GM21717 (cell line): ENCODE results near the gene BLMH.

Source experiments
- ATAC-seq: cut with Tn5 transposase; IDR thresholded peaks from one replicate; pipeline ENCODE4 v1.9.1; 2021; ENCODE audit warnings: mild to moderate bottlenecking, moderate library complexity; ENCODE audit not compliant: unreplicated experiment

BLMH gene

DNA sequence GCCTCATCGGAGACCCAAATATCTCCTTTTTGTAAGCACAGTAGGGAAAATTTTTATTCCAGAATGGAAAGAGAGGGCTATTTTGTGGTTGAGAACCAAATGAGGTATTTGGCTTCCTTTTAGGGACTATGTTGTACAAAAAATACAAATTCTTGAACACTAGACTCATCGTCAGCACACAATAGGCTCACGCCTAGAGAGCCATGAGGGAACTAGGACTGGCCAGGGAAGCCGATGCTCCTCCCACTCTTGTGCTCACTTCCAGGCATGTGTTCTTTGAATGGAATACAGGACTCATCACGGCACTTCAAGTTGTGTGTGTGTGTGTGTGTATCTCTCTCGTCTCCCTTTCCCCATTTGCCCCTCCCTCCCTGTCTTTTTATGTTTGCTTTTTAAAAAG is 17.8 kb upstream of the BLMH start:
- ATAC-seq = no peak

DNA sequence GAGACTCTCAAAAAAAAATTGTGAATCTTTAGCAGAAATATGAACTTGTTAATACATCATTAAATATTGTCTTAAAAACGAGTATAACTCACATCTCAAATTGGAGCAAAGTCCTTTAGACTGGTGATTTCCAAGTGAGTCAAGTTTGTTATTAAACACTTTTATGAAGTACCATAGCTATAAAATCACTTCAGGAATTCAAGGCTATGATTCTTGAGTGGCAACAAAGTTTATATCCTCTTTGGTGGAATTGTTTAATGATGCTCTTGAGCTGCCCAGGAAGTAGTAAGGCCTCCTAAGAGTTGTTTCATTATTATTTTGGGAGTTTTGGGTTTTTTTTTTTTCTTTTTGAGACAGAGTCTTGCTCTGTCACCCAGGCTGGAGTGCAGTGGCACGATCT is 16.7 kb upstream of the BLMH start:
- ATAC-seq = no peak

DNA sequence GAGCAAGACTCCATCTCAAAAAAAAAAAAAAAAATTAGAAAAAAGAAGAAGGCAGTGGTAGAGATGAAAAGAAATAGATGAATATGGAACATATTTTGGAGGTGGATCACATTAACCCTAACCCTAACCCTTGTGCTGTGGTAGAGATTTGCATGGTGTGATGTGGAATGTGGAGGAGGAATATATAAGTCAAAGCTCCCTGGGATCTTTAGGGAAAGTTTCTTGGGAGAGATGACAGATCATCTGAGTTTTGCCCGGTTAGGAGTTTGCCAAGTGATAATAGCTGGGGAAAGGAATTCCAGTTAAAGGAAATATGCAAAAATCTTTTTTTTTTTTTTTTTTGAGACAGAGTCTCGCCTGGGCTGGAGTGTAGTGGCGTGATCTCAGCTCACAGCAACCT is 13.0 kb upstream of the BLMH start:
- ATAC-seq = no peak

- ATAC-seq = no peak
These were observed 10.5 kb upstream of the BLMH start for GRCh38 chr17:30302241-30302640.

DNA sequence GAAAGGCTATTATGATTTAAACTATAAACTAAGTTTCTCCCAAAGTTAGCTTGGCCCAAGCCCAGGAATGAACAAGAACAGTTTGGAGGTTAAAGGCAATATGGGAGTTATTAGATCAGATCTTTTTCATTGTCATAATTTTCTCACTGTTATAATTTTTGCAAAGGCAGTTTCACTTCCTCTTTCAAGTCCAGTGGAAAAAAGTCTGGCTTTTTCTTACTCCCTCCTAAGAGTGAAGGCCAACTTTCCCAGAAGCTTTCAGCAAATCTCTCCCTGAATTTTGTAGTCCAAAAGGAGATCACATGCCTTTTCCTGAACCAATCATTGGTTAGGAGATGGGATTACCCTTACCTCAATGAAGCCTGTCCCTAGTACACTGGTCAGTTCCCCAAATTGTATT is 9.1 kb upstream of the BLMH start:
- ATAC-seq = no peak

DNA sequence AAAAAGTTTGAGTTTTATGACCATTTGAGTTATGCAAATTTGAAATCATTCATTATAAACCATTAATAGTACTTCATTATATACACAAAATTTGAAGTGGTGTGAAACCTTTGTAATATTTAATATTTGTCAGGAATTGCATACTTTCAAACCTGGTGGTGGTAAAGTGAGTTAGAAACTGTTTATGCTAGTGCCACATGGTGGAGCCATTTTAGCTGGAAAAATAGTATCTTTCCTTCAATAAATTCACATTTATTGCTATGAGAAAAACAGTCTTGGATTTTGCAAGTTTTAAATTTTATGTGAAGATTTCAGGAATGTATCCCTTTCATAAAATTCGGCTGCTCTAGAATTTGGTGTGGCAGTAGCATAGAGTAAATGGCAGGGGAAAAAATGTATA is 7.3 kb upstream of the BLMH start:
- no peak for ATAC-seq

DNA sequence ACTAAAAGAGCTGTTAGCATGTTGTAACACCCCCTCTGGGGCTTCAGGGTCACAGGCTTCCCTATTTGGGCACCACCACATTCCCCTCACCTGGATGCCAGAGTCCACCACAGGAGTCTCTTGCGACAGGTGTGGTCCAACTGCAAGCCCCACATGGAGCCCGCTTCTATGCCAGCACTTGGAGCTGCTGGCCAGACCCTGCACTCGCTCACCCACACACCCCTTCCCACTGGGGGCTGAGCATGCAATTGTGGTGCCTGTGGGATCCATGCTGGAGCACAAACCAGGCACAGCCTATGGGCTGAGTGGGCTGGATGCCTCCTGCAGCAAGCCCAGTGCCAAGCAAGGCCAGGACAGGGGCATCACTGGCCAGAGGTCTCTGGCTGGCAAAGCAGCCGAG is 6.0 kb upstream of the BLMH start:
- no peak for ATAC-seq

- ATAC-seq = no peak
These were observed 4.8 kb upstream of the BLMH start for GRCh38 chr17:30296499-30297080.

DNA sequence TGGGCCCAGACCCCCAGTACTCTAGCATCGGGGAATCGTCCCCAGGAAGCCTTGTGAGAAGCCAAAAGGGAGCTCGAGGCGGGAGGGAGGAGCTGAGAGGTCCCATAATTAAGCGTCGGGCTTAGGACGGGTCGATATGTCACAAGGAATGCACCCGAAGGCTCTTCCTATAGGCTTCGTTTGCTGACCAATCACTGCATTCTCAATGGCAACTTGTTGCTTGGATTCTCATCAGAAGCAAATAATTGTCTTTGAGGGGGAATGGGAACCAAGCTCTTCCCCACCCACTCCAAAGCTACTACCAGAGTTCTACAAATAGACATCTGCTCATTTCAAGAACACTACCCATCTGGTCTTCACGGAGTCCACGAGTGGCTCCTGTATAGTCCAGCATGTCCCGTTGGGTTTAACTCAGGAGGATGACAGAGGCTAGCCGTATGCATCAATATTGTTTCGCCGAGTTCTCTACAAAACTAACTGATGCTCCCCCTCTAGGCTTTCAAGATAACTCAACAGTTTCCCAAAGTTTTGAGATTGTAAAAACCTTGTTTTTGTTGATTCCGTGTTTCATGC is 628 bp upstream of the BLMH start:
- no peak for ATAC-seq

GRCh38 chr17:30290696-30291542 is 825 bp downstream of the BLMH start:
- no peak for ATAC-seq

- ATAC-seq = no peak
These were observed 1.7 kb downstream of the BLMH start for GRCh38 chr17:30290077-30290476.

- no peak for ATAC-seq
These were observed 12.6 kb downstream of the BLMH start for GRCh38 chr17:30279156-30279555.

- ATAC-seq = no peak
These were observed 13.7 kb downstream of the BLMH start for GRCh38 chr17:30278032-30278431.

- ATAC-seq = no peak
These were observed 15.8 kb downstream of the BLMH start for GRCh38 chr17:30275911-30276310.

DNA sequence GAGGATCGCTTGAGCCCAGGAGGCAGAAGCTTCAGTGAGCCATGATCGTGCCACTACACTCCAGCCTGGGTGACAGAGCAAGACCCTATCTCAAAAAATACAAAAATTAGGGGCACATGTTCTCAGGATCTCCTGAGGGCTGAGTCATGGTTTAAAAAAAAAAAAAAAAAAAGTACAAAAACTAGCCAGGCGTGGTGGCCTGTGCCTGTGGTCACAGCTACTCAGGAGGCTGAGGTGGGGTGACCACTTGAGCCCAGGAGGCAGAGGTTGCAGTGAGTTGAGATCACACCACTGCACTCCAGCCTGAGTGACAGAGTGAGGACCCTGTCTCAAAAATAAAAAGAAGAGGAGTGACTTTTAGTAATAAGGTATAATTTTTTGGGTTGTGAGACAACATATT is 16.9 kb downstream of the BLMH start:
- ATAC-seq = no peak

GRCh38 chr17:30273373-30273772 is 18.4 kb downstream of the BLMH start:
- no peak for ATAC-seq

GRCh38 chr17:30271102-30271501 is 20.6 kb downstream of the BLMH start:
- no peak for ATAC-seq

DNA sequence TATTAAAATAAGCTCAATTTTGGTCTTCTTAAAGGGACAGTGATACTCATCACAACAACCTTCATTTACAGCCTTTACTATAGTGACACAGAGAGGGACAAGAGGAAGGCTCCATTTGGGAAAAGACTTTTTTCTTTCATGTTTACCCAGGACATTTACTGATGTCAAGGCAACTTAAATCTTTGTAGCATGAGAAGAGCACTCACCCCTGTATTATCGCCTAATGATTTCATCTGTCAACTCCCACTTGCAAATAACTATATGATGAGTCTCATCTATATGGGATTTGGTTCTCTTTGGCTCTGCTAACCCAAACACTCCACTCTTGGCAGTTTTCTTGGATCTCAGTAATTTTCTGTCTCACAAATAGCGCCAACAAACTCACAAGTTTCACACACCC is 24.1 kb downstream of the BLMH start:
- ATAC-seq = no peak

DNA sequence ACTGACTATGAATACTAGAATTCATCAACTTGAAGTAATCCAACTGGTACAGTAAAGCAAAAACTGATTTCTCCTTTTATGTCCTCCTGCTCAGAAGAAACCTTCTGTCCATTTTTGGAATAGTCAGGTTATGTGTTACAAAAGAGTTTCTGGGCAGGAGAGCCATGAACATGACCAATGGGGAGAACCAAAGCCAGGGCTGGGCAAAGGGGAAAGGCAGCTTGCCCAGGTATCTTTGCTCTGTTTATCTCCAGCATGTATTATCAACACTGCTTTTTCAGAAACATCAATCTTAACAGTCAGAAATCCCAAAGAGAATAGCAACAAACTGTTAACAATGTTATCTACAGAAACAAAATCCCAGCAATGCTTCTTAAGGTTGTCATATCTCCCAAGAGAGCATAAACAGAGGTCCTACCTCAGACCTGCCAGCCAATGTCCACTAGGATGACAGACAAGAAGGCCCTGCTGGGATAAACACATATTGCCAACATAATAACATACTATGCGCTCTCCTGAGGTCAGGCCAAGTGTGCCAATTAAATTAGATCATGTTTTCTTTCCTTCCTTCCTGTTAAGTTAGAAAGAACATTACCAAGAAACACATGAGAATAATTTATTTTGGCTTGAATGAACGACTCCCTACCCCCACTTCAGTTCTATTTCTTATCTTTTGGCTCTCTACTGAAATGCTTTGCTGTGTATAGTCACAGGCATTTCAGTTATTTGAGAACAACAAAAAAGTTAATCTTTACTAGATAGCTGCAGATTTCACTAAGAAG is 28.0 kb downstream of the BLMH start:
- ATAC-seq = no peak

DNA sequence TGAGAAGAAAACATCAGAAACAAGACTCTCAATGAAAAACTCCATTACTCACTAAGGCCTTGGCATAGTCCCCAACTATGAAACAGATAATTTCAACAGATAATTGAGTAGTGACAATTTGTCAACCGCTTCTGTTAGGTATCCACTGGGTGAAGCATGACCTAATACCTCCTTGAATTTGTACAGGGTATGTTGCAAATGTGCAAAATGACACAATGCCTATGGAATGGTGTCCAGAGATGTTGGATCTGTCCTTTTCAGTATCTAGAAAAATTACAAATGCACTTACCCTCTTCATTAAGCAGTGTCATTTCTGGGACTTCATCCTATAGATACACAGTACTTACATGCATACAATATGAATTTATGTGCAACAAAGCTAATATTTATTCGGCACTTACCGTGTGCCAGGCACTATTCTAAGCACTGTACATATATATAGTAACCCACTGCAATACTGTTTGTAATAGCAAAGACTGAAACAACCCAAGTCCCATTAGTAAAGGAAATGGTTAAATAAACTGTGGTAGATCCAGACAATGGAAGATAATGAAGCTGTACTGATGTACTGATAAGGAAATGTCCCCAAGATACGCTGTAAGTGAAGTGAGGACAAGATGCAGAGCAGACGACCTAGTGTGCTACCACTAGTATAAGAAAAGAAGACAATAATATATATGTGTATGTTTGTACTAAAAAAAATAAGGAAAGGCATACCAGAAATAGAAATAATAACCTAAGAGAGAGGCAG is 34.8 kb downstream of the BLMH start:
- no peak for ATAC-seq

- no peak for ATAC-seq
These were observed 37.6 kb downstream of the BLMH start for GRCh38 chr17:30254150-30254549.
